Activated CD4-positive, alpha-beta memory T cell treated with anti-CD3 and anti-CD28 coated beads, Interleukin-2, amount 10 ng/mL, durations not matched to agents 7 days and 5 days (primary cell): Measurements from ENCODE around the gene KRT222. TPM values are rescaled to one million over a fixed set of nuclear protein-coding genes. Genes with fewer than 3 reads are reported as not detected.

Experiments
- CTCF ChIA-PET: fragments of 350-600 bp; sonication (Branson Sonifier 250); formaldehyde crosslinking; loops from one replicate; lab custom pipeline; 2021; ENCODE audit warnings: antibody characterized with exemption, inconsistent platforms; lab: Charles Lee
- POLR2A ChIA-PET: fragments of 350-600 bp; sonication (Branson Sonifier 250); formaldehyde crosslinking; loops from one replicate; lab custom pipeline; 2021; ENCODE audit warnings: antibody characterized with exemption; lab: Charles Lee
- DNase-seq: peaks from one replicate; pipeline ENCODE4 v3.0.0-alpha.2; 2020
- H3K27ac Mint-ChIP-seq: one replicate; pipeline ENCODE4 v1.8.0; 2021; ENCODE audit warnings: mild to moderate bottlenecking, mixed read lengths
- H3K27me3 Mint-ChIP-seq: one replicate; pipeline ENCODE4 v1.8.0; 2021; ENCODE audit warnings: mixed read lengths
- H3K36me3 Mint-ChIP-seq: one replicate; pipeline ENCODE4 v1.8.0; 2021; ENCODE audit warnings: low read depth, mixed read lengths
- H3K4me1 Mint-ChIP-seq: one replicate; pipeline ENCODE4 v1.8.0; 2021; ENCODE audit warnings: mixed read lengths
- H3K4me3 Mint-ChIP-seq: one replicate; pipeline ENCODE4 v1.8.0; 2021; ENCODE audit warnings: mild to moderate bottlenecking, mixed read lengths
- H3K9me3 Mint-ChIP-seq: one replicate; pipeline ENCODE4 v1.8.0; 2021; ENCODE audit warnings: mixed read lengths
- total RNA-seq, 2 experiments: library from RNA; stranded (reverse); gene quantifications; one replicate each; pipeline ENCODE4 v1.2.3, GENCODE V29; 2021

Gene KRT222
- total RNA-seq, 2 experiments from 2014 or later, result not detected

DNA sequence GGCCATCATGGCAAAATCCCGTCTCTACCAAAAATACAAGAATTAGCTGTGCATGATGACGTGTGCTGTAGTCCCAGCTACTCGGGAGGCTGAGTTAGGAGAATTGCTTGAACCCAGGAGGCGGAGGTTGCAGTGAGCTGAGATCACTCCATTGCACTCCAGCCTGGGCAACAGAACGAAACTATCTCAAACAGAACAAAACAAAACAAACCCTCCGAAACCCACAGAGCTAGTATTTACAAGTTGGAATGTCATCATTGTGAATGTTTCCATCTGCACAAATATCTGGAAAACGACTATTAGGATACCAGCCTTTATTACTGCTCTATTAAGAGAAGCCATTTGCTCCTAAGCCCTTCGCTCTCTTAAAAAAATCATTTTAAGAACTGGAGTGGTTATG, 43.4 kb downstream of the KRT222 start:
- Mint-ChIP-seq H3K4me3 (no peak overlapping the region), H3K27me3 (peaks cover 3% of the 10 kb centered on the region), H3K9me3 (no peaks in the 10 kb centered on the region), H3K27ac (no peak overlapping the region), H3K4me1 (peaks cover 59% of the 10 kb centered on the region), H3K36me3 (peaks cover 4% of the 10 kb centered on the region)
- no peak for DNase-seq
- POLR2A ChIA-PET, result interaction anchor here (0.9 to 4.2 kb wide), 4 partner anchors 8 to 60 kb away, joined by 3 to 31 read pairs (median 10); partner anchors contain the start of gene SMARCE1
- CTCF ChIA-PET, result interaction anchor here (1.2 to 7.6 kb wide), 4 partner anchors 26 to 73 kb away, joined by 3 to 54 read pairs (median 3); partner anchors contain the start of gene SMARCE1

DNA sequence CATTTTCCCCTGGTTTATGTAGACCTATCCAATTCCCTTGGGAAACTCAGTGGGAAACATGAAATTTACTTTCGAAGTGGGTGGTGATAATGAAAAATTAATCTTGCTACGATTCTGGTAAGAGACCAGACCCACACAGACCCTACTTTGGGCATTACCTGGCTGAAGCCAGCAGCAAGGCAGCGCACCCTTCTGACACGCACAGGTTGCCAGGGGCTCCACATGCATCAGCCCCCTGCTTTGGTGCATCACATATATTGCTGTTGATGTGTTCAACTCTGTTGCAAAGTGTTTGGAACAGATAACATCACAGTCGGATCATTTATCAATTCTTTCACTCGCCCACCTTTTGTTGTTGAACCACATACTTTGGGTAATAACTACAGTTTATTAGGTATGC, 44.0 kb downstream of the KRT222 start:
- CTCF ChIA-PET, result interaction anchor here (1.1 to 7.6 kb wide), 9 partner anchors 10 to 73 kb away, joined by 3 to 54 read pairs (median 3); partner anchors contain the start of gene SMARCE1
- Mint-ChIP-seq H3K36me3 (peaks cover 2% of the 10 kb centered on the region), H3K27ac (no peak overlapping the region), H3K4me3 (no peak overlapping the region), H3K27me3 (peaks cover 3% of the 10 kb centered on the region), H3K4me1 (peaks cover 59% of the 10 kb centered on the region), H3K9me3 (no peaks in the 10 kb centered on the region)
- POLR2A ChIA-PET, result interaction anchor here (0.9 to 4.2 kb wide), 7 partner anchors 8 to 60 kb away, joined by 3 to 31 read pairs (median 5); partner anchors contain the start of genes CCR7 and SMARCE1
- DNase-seq, result no peak

DNA sequence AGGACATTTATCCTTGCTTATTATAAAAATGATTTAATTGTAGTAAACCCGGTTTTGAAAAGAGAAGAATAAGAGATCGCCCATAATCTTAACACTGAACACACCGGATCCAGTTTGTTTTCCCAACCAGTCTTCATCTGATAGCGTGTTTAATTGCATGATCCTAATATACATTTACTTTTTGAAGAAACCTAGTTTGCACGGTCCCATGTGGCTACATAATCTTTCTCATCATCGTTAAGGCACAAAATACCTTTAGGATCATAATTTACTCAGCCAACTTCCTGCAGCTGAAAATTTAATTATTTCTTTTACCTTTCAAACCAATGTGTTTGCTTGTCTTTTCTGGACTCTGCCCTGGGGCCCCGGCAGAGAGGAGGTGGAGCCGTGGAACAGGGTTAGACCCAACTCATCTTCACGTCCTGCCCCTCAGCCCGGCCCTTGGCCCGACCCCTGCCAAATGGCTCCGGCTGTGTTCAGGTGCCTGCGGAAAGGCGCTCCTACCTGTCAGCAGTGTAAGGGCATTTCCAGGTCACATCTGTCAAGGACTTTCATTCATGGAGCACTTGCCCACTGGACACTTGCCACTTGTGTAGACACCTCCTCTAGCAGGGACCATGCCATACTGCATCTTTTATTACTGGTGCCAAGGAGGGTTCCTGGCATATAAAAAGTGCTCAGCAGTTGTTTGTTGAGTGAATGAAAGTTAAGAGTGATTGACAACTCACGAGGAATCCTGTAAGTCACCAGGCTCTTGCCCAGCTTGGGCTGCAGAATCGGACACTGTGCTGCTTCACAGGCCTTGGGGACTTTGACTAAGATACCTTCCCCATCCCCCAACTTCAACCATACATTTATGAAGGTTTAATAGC, 46.0 kb downstream of the KRT222 start:
- Mint-ChIP-seq H3K4me1 (peaks cover 60% of the 10 kb centered on the region), H3K4me3 (peak overlapping the region; percentile 61), H3K9me3 (no peaks in the 10 kb centered on the region), H3K27ac (no peak overlapping the region), H3K36me3 (no peaks in the 10 kb centered on the region), H3K27me3 (peaks cover 3% of the 10 kb centered on the region)
- ChIA-PET POLR2A (interaction anchor here (0.8 to 4.2 kb wide), 5 partner anchors 15 to 58 kb away, joined by 3 to 31 read pairs (median 15); partner anchors contain the start of genes CCR7 and SMARCE1), CTCF (interaction anchor here (0.6 to 7.6 kb wide), 17 partner anchors 9 to 201 kb away, joined by 3 to 54 read pairs (median 4); partner anchors contain the start of gene TOP2A)
- no peak for DNase-seq

DNA sequence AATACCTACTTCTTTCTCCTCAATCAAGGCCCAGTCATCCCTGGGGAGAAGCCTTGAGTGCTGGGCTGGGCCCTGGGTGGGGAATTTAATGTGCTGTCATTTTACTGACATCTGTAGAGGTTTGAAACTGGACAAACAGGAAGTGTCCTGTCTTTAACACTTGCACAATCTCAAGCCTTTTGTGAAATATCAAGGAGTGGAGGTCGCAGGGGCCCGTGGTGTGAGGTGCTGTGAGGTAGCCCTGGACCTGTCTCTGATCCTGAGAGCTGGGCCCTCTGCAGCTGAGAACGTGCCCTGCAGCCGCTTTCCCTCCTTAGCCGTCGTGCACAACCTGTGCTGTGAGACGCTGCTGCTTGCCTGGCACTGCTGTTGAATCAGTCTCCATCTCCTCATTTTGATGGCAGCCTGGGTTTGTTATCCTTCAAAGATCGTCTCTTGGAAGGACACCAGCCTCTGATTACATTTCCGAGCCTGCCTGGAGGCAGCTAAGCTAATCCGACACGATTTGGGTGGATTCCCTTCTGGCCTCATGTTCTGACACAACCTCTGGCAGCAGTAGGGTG, 47.2 kb downstream of the KRT222 start:
- Mint-ChIP-seq H3K4me1 (peaks cover 63% of the 10 kb centered on the region), H3K9me3 (no peaks in the 10 kb centered on the region), H3K4me3 (no peak overlapping the region), H3K27ac (no peak overlapping the region), H3K36me3 (no peaks in the 10 kb centered on the region), H3K27me3 (peaks cover 3% of the 10 kb centered on the region)
- CTCF ChIA-PET, result no interaction called here
- DNase-seq, result no peak
- POLR2A ChIA-PET, result interaction anchor here (1.0 kb wide), 1 partner anchor 13 kb away, joined by 3 read pairs; no protein-coding TSS in a partner anchor

DNA sequence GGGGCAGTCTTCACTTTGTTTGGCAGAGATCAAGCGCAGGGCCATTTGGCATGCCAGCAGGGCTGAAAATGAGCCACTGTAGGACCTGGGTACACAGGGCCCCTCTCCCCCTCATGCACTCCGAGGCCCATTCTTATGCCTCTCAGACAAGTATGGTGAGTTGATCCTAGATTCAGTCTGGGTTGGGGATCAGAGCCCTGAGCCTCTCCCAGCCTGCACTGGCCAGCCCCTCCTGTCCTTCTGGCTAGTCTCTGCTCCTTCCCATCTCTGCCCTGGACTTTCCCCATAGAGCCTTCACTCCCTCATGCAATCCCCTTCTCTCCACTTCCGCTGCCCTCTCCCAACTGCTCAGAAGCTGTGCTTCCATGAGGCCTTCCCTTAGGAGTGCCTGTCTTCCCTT, 48.4 kb downstream of the KRT222 start:
- ChIA-PET CTCF (no interaction called here), POLR2A (interaction anchor here (1.0 kb wide), 1 partner anchor 12 kb away, joined by 3 read pairs; no protein-coding TSS in a partner anchor)
- Mint-ChIP-seq H3K36me3 (no peaks in the 10 kb centered on the region), H3K27me3 (peaks cover 3% of the 10 kb centered on the region), H3K9me3 (no peaks in the 10 kb centered on the region), H3K4me3 (no peak overlapping the region), H3K27ac (no peak overlapping the region), H3K4me1 (peaks cover 62% of the 10 kb centered on the region)
- DNase-seq, result no peak

DNA sequence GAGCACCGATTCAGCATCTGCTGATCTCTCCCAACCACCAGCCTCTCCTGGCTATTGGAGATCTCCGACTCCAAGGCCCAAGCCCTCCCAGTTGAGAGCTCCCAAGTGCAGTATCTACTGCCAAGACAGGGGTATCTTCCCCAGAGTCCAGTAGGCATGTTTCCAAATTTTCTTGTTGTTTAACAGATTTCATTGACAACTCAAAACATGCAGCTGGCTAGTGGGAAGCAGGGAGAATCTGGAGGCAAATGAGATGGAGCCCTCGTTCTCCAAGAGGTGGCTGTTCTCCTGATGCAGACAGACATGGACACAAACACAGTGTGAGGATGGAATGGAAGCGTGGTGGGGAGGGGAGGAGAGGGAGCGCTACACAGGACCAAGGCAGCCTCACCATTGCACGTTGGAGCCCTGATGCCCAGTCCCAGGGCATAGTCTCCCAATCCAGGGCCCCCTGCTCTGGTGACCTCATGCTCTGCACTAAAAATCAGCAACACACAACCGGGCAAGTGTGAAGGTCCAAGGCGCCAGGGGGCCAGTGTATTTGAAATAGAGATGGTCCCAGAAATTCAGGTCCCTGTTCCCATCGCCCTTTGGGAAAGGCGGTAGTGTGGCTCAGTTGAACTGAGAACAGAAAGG, 49.0 kb downstream of the KRT222 start:
- Mint-ChIP-seq H3K27ac (no peak overlapping the region), H3K4me1 (peaks cover 61% of the 10 kb centered on the region), H3K4me3 (no peak overlapping the region), H3K9me3 (no peaks in the 10 kb centered on the region), H3K27me3 (peaks cover 3% of the 10 kb centered on the region), H3K36me3 (no peaks in the 10 kb centered on the region)
- ChIA-PET POLR2A (interaction anchor here (1.3 to 2.5 kb wide), 6 partner anchors 9 to 56 kb away, joined by 4 to 11 read pairs (median 9); partner anchors contain the start of gene SMARCE1), CTCF (interaction anchor here (0.7 to 2.8 kb wide), 8 partner anchors 8 to 170 kb away, joined by 3 to 24 read pairs (median 4); partner anchors contain the start of gene SMARCE1)
- DNase-seq, result no peak

DNA sequence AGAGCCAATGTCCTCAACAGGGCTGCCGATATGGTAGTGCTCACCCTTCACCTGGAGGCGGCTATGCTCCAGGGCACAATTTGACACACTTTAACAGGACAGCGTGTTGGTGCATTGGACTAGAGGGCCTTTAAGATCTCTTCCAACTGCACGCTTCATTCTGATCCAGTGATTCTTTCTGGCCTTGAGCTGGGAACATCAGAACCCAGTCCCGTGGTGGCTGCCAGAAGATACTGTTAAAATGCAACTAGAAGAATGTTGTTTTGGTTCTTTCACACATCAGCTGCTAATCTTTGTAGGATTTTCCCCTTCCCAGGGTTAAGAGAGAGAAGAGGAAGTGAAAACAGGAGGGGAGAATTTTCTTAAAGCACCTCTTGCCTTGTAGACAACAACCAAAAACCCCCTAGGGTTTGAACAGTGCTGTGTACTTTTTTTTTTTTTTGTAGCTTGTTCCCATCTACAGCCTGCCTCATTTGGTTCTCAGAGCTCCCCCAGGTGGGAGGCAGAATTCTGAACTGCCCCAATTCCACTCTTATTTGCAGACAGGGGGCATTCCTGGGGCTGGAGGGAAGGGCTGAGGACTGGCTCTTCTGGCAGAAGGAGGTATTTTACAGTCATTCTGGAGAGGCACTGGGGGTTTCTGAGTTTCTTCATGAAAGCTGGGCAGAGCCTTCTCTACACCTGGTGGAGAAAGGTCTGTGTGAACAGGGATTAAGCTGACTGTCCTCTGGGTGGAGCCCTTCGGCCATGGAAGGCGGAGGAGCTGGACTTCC, 49.7 kb downstream of the KRT222 start:
- Mint-ChIP-seq H3K9me3 (no peaks in the 10 kb centered on the region), H3K27ac (peak overlapping the region; percentile 2), H3K27me3 (peaks cover 3% of the 10 kb centered on the region), H3K4me3 (no peak overlapping the region), H3K4me1 (peaks cover 59% of the 10 kb centered on the region), H3K36me3 (no peaks in the 10 kb centered on the region)
- DNase-seq, result no peak
- CTCF ChIA-PET, result interaction anchor here (0.7 to 2.8 kb wide), 9 partner anchors 8 to 169 kb away, joined by 3 to 24 read pairs (median 3); partner anchors contain the start of gene SMARCE1
- POLR2A ChIA-PET, result interaction anchor here (1.3 to 2.5 kb wide), 6 partner anchors 10 to 55 kb away, joined by 4 to 11 read pairs (median 9); partner anchors contain the start of gene SMARCE1

DNA sequence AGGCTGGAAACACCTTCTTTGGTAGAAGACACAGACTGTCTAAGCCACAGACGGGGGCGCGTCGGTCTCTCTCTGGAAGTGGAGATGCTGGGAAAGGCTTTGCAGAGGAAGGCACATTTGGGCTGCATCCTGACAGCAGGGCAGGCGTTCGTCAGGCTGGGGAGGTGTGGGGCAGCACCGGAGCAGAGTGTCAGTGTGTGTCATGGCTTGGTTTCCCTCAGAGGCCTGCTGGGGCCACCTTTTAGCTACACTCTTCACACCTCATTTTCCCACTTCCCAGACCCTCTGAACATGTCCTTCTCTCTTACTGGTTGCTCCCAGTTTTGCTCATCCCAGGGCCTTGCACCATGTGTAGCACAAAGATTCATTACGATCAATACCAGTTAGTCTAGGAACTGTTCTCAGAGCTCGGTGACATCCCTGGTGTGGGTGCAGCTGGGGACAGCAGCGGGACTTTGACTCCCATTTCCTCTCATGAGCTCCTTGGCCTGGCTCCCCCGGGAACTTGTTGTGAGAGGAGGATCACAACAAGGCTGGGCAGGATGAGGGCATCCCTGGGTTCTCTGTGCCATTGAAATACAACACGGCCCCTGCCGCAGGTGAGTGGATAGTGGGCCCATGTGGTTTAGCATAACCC, 50.4 kb downstream of the KRT222 start:
- ChIA-PET POLR2A (interaction anchor here (1.2 to 2.5 kb wide), 7 partner anchors 9 to 54 kb away, joined by 4 to 11 read pairs (median 9); partner anchors contain the start of gene SMARCE1), CTCF (interaction anchor here (1.0 to 2.8 kb wide), 7 partner anchors 9 to 53 kb away, joined by 3 to 24 read pairs (median 3); no protein-coding TSS in a partner anchor)
- Mint-ChIP-seq H3K9me3 (no peaks in the 10 kb centered on the region), H3K4me1 (peaks cover 58% of the 10 kb centered on the region), H3K4me3 (no peak overlapping the region), H3K36me3 (no peaks in the 10 kb centered on the region), H3K27me3 (peaks cover 3% of the 10 kb centered on the region), H3K27ac (no peak overlapping the region)
- DNase-seq, result no peak

DNA sequence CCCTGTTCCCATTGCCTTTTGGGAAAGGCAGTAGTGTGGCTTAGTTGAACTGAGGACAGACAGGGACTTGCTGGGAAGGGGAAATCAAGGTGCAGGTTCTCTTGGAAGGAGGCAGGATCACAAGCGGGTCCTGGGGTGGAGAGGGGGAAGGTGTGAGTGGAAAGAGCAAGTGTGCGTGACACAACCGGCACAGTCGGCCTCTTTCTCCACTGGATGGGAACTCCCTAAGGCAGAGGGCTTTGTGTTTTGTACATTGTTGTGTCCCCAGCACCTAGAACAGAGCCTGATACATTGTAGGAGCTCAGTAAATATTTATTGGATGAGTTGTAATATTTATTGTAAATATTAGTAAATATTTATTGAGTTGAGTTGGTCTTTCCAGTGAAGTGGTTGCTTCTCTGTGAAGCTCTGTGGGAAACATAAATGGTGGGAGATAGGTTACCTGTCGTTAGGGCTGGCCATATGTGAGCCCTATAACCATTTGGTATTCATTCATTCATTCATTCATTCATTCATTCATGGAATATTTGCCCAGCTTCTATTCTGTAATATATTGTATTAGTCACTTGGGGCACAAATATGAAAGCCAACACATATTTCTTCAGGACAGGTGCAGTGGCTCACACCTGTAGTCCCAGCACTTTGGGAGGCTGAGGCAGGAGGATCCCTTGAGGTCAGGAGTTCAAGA, 51.4 kb downstream of the KRT222 start:
- Mint-ChIP-seq H3K4me3 (peak overlapping the region; percentile 18), H3K27me3 (peaks cover 3% of the 10 kb centered on the region), H3K9me3 (no peaks in the 10 kb centered on the region), H3K27ac (peak overlapping the region; percentile 44), H3K36me3 (no peaks in the 10 kb centered on the region), H3K4me1 (peaks cover 62% of the 10 kb centered on the region)
- POLR2A ChIA-PET, result interaction anchor here (1.0 to 2.5 kb wide), 8 partner anchors 8 to 96 kb away, joined by 3 to 11 read pairs (median 4); partner anchors contain the start of genes CCR7 and SMARCE1
- DNase-seq, result no peak
- CTCF ChIA-PET, result interaction anchor here (1.1 to 2.8 kb wide), 2 partner anchors 34 to 52 kb away, joined by 3 to 24 read pairs; partner anchors contain the start of gene SMARCE1

DNA sequence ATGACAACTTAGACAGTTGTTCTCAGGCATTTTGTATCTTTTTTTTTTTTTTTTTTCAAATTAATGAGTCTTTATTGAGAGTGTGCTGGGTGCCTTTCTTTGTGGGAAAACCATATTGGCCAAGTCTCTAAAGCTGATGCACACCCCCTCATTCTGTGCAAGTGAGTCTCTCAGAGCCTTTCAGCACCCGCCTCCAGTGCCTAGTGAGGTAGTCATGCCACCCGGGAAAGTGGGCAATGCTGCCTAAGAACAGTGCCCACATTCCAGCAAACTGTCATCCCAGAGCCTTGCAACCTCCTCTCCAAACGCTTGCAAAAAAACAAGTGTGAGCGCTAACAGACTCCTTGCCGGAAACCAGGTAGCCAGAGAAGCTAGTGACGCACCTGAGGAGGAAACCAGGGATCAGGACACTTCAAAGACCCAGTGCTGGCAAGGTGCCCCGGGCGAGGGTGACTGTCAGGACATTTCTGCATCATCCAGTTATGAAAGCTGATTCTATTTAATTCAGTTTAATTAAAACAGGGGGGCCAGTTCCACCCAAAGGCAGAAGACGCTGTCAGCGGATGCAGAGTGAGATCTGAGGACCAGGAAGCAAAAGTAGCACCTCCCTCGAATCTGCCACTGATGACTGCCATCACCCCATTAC, 52.3 kb downstream of the KRT222 start:
- DNase-seq, result peak; percentile 41
- Mint-ChIP-seq H3K27ac (peak overlapping the region; percentile 44), H3K4me3 (peak overlapping the region; percentile 18), H3K36me3 (no peaks in the 10 kb centered on the region), H3K9me3 (no peaks in the 10 kb centered on the region), H3K27me3 (peaks cover 3% of the 10 kb centered on the region), H3K4me1 (peaks cover 71% of the 10 kb centered on the region)
- CTCF ChIA-PET, result interaction anchor here (1.1 kb wide), 1 partner anchor 35 kb away, joined by 3 read pairs; the partner anchor contains the start of gene SMARCE1
- POLR2A ChIA-PET, result interaction anchor here (1.0 to 1.8 kb wide), 7 partner anchors 10 to 95 kb away, joined by 3 to 5 read pairs (median 4); partner anchors contain the start of genes CCR7 and SMARCE1
